WTC11 (cell line): ENCODE results near the gene IL1R1.

Experiments used
- CBFB ChIP-seq: sonication (generic); formaldehyde crosslinking; IDR thresholded peaks from 2 replicates; pipeline ENCODE4 v1.8.1; 2022; ENCODE audit warnings: mild to moderate bottlenecking, low read depth, missing genetic modification reagents
- CREB1 ChIP-seq: sonication (generic); formaldehyde crosslinking; IDR thresholded peaks from 2 replicates; pipeline ENCODE4 v1.8.0; 2023; ENCODE audit warnings: mild to moderate bottlenecking, missing genetic modification reagents
- KAT7 ChIP-seq: sonication (generic); formaldehyde crosslinking; IDR thresholded peaks from 2 replicates; pipeline ENCODE4 v1.8.1; 2023; ENCODE audit warnings: missing genetic modification reagents, mild to moderate bottlenecking, borderline replicate concordance
- NFYB ChIP-seq: sonication (generic); formaldehyde crosslinking; conservative IDR thresholded peaks from 2 replicates; pipeline ENCODE4 v1.8.0; 2022; ENCODE audit warnings: low read depth, missing genetic modification reagents
- TF ChIP-seq, protein P1 (sequence below): sonication (generic); formaldehyde crosslinking; IDR thresholded peaks from 2 replicates; pipeline ENCODE4 v1.8.0; 2022; ENCODE audit warnings: missing genetic modification reagents
- TF ChIP-seq, protein P2 (sequence below): fragments of 200-600 bp; IDR thresholded peaks from 2 replicates; pipeline ENCODE4 v1.8.0; 2022; ENCODE audit warnings: antibody characterized with exemption
- TF ChIP-seq, protein P3 (sequence below): sonication (generic); formaldehyde crosslinking; conservative IDR thresholded peaks from 2 replicates; pipeline ENCODE4 v1.8.1; 2022; ENCODE audit warnings: mild to moderate bottlenecking, missing genetic modification reagents
- TF ChIP-seq, protein P4 (sequence below): sonication (generic); formaldehyde crosslinking; IDR thresholded peaks from 2 replicates; pipeline ENCODE4 v1.8.0; 2022; ENCODE audit warnings: mild to moderate bottlenecking, missing genetic modification reagents

DNA sequence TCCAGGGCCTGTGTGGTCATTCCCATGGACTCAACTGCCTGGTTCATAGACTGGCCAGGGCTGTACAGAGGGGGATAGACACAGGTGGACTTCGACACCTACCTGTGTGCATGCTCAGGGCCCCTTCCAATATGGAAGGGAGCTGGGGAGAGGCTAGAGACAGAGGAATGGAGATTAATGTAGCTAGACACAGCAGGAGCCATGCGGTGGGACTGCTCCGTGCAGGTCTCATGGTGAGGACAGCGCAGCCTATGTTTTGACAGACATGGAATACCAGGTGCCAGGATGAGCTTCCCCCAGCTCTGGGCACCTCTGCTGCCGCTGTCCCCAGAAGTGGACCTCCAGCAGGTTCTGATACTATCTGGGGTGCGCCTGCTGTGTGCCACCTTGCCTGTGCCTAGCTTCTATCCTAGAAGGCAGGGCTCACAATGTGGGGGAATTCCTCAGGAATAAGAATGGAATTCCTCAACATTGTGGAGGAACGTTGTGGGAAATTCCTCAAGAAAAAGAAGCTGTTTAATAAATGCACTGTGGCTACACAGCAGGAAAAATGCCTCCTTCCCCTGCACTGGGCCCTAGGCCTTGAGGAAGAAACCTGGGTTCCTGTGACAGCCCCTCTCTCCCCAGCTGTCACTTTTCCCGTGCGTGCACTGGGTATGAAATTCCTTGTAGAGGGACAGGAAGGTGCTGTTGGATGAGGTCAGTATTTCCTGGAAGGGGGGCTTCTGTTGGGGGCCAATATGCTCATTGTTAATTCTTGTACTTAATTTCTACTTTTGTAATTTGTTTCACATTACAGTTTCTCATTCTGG is 7.3 kb downstream of the IL1R1 start:
- TF ChIP-seq, protein P1, sequence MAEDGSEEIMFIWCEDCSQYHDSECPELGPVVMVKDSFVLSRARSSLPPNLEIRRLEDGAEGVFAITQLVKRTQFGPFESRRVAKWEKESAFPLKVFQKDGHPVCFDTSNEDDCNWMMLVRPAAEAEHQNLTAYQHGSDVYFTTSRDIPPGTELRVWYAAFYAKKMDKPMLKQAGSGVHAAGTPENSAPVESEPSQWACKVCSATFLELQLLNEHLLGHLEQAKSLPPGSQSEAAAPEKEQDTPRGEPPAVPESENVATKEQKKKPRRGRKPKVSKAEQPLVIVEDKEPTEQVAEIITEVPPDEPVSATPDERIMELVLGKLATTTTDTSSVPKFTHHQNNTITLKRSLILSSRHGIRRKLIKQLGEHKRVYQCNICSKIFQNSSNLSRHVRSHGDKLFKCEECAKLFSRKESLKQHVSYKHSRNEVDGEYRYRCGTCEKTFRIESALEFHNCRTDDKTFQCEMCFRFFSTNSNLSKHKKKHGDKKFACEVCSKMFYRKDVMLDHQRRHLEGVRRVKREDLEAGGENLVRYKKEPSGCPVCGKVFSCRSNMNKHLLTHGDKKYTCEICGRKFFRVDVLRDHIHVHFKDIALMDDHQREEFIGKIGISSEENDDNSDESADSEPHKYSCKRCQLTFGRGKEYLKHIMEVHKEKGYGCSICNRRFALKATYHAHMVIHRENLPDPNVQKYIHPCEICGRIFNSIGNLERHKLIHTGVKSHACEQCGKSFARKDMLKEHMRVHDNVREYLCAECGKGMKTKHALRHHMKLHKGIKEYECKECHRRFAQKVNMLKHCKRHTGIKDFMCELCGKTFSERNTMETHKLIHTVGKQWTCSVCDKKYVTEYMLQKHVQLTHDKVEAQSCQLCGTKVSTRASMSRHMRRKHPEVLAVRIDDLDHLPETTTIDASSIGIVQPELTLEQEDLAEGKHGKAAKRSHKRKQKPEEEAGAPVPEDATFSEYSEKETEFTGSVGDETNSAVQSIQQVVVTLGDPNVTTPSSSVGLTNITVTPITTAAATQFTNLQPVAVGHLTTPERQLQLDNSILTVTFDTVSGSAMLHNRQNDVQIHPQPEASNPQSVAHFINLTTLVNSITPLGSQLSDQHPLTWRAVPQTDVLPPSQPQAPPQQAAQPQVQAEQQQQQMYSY (CRISPR knock-in tag), result no peak
- TF ChIP-seq, protein P2, sequence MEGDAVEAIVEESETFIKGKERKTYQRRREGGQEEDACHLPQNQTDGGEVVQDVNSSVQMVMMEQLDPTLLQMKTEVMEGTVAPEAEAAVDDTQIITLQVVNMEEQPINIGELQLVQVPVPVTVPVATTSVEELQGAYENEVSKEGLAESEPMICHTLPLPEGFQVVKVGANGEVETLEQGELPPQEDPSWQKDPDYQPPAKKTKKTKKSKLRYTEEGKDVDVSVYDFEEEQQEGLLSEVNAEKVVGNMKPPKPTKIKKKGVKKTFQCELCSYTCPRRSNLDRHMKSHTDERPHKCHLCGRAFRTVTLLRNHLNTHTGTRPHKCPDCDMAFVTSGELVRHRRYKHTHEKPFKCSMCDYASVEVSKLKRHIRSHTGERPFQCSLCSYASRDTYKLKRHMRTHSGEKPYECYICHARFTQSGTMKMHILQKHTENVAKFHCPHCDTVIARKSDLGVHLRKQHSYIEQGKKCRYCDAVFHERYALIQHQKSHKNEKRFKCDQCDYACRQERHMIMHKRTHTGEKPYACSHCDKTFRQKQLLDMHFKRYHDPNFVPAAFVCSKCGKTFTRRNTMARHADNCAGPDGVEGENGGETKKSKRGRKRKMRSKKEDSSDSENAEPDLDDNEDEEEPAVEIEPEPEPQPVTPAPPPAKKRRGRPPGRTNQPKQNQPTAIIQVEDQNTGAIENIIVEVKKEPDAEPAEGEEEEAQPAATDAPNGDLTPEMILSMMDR, result no peak
- TF ChIP-seq CREB1 (CRISPR knock-in tag), result no peak
- no peak for TF ChIP-seq KAT7
- TF ChIP-seq NFYB, result no peak
- TF ChIP-seq CBFB (CRISPR knock-in tag), result no peak
- TF ChIP-seq, protein P3, sequence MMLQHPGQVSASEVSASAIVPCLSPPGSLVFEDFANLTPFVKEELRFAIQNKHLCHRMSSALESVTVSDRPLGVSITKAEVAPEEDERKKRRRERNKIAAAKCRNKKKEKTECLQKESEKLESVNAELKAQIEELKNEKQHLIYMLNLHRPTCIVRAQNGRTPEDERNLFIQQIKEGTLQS (CRISPR knock-in tag), result no peak
- TF ChIP-seq, protein P4, sequence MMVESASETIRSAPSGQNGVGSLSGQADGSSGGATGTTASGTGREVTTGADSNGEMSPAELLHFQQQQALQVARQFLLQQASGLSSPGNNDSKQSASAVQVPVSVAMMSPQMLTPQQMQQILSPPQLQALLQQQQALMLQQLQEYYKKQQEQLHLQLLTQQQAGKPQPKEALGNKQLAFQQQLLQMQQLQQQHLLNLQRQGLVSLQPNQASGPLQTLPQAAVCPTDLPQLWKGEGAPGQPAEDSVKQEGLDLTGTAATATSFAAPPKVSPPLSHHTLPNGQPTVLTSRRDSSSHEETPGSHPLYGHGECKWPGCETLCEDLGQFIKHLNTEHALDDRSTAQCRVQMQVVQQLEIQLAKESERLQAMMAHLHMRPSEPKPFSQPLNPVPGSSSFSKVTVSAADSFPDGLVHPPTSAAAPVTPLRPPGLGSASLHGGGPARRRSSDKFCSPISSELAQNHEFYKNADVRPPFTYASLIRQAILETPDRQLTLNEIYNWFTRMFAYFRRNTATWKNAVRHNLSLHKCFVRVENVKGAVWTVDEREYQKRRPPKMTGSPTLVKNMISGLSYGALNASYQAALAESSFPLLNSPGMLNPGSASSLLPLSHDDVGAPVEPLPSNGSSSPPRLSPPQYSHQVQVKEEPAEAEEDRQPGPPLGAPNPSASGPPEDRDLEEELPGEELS (CRISPR knock-in tag), result no peak
